GM21390 (cell line): ENCODE measurements around the gene OGFOD3.
"Not testable (repeated sequence)": the region's sequence is repeated elsewhere in the genome, so short reads cannot be mapped to it uniquely, and the experiment has no call there.

Experiments
- ATAC-seq: cut with Tn5 transposase; IDR thresholded peaks from one replicate; pipeline ENCODE4 v1.9.1; 2021; ENCODE audit not compliant: unreplicated experiment

Gene OGFOD3

DNA sequence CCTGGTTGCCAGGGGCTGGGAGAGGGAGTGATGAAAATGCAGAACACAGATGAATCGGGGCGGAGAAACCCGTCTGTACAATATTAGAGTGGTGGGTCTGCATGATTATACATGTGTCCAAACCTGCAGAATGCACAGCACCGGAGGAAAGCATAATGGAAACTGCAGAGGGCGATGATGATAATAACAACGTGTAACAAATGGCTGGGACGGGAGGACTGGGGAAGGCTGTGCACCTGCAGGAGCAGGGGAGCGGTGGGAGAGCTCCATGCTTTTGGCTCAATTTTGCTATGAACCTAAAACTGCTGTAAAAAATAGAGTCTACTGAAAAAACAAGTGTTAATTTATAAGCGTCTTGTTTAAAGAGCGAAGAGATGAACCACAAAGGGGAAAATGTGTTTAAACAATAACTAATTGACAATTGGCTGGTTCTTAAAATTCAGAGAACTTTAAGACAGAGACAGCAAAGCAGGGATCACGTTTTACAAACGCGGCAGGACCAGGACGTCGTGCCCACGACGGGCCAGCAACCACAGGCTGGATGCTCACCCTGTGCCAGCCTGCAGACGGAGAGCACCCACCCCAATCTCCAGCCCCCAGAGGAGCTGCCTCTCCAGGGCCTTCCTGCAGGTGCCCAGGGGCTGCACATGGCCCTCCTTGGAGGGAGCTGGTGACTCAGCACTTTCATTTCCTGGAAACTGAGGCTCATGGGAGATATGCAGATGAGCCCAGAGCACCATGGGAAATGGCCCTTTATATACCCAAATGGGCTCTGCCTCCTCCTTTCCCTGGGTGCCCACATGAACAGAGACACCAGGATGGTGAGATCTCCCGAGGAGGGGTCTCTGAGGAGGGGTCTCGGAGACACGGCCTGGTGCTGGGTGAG lies 59.7 kb downstream of the OGFOD3 start, which contains the start of gene TEX19:
TEX19 (plus strand) TSS at position 783 of the 886 bp plus-strand sequence. CDS start 2,904 bp downstream, outside the sequence.
- ATAC-seq: no peak

GRCh38 chr17:82357394-82357793 lies 61.0 kb downstream of the OGFOD3 start:
- no peak for ATAC-seq

DNA sequence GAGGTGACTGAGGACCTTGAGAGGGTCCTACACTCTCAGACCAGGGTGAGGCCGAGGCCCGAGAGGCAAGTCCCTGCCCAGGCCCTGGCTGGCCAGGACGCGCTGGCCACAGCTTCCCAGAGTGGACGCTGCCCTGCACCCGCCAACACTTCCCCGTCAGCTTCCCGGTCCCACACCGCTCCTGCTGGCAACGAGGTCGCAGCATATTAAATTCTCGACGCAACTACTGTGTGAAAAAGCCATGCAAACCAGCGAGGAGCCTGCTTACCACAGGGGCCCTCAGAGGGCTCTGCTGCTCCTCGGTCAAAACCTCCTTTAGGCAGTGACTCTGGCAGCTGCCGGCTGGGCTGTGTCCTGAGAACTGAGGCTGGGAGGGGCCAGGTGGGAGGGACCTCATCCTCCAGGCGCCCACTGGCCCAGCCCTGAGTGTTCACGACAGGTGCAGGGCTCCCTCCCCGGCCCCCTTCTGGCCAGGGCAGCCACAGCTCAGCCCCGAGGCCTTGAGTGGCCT lies 61.5 kb downstream of the OGFOD3 start:
- no peak for ATAC-seq

GRCh38 chr17:82355770-82356427 lies 62.5 kb downstream of the OGFOD3 start:
- no peak for ATAC-seq

DNA sequence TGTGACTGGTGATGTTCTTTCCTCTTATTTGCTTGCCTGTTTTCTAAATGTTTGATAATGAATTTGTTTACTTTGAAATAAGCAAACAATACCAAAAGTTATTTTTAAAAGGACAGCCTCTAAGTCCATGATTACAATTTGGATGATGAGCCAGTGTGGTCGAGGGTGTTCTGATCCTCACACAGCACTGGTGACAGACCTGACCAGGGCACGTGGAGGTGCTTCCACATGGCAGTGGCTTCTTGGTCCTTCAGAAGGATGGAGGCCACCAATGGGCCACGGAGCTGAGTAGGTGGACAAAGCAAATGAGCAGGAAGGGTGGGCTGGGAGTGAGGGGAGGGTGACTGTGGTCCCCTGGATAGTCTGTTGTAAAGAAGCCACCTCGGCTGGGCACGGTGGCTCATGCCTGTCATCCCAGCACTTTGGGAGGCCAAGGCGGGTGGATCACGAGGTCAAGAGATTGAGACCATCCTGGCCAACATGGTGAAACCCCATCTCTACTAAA lies 63.5 kb downstream of the OGFOD3 start:
- no peak for ATAC-seq

DNA sequence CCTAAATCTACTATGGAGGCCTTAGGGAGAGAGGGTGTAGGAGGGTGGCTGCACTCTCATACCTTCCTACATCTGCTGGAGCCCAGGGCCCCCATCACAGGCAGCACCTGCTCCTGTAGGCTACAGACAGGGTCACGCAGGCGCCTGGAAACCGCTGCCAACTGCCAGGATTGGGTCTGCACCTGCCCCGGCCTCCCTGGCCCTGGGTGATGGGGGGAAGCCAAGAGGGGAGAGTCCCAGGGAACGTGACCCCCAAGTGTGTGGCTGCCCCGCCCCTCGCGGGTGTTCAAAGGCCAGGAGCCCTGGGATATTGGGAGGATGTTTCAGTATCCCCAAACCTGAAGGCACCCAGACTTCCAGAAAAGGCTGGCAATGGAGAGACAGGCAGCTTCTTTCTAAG lies 64.9 kb downstream of the OGFOD3 start:
- ATAC-seq: no peak

DNA sequence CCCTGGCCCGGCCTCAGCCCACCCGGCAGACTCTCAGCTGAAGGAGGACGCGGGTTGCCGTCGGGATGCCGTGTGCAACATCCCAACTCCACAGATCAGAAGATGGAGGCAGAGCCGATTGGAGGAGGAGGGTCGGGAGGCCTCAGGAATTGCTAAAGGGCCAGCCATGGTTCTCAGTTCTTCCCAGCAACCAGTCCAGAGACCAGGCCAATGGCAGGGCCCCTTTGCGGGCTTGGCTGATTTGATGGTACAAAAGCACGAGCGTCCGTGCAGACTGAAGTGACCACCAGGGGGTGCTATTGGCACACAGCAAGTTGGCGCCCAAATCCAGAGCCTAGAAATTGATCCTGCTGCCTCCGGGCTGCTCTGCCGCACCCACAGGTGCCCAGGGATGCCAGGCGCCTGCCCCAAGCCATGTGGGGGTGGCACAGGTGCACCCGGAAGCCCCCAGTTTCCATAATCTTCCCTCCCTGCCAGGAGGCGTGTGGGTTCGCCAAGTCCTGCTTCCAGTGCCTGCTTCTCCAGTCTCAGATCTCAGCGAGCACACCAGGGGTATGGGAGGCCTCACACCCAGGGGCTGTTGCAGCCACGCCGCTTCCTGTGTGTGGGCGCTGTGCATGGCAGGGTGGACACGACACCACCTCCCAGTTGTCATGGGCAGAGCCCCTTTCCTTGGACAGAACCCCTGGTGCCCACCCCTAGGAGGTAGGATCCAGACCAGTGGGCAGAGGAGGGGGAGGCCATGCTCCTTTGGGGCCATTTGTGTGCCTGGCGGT lies 66.5 kb downstream of the OGFOD3 start:
- no peak for ATAC-seq

GRCh38 chr17:82351254-82351712 lies 67.1 kb downstream of the OGFOD3 start:
- no peak for ATAC-seq

GRCh38 chr17:82350182-82351030 lies 68.0 kb downstream of the OGFOD3 start:
- no peak for ATAC-seq

DNA sequence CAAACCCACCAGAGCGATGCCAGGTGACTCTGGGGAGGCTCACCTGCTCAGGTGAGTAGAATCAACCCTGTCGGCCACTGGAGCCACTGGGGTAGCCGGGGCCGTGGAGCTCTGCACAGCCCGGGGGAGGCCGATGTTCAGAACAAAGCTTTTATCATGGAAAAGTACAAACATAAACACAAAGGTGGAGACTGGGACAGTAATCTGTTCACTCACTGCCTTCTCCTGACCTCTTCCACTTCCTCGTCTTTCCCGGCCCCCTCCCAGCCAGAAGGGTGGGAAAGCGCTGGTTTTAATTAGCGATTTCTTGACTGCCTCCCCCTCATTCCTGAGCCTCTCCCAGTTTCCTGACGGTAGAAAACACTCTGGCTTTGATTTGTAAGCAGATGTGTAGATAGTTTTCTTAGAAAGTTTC lies 69.1 kb downstream of the OGFOD3 start:
- no peak for ATAC-seq

DNA sequence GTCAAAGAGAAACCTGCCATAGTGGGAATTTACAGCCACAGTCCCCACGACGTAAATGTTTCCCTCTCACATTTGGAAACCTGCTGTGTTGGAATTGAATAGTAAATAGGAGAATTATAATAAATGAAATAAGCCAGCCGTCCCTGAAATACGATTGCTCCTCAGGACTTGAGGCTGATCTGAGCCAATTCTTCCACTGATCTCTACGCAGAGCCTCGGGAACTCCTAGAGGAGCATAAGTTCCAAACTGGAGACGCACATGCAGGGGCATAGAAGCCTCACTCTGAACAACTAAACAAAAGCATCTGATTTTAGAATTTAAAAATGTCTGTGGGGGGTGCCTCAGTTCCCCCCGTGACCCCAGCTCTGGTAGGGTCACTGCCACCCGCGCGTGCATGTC lies 69.5 kb downstream of the OGFOD3 start:
- no peak for ATAC-seq

DNA sequence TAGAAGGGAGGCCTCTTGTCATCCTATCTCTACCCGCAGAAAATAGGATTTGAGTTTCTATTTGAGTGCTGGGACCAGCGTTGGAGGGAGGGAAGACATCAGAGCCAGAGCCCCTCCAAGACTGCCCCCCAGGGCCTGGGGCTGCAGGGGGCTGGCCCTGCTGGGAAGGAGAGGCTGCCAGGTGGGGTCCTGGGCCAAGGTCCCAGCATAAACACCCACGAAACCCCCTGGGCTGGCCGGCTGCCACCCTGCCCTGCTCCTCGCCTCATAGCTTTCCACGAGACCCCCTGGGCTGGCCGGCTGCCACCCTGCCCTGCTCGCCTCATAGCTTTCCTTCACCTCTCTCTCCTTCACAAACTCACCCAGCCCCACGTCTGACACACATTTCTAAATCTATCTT lies 70.0 kb downstream of the OGFOD3 start:
- no peak for ATAC-seq

GRCh38 chr17:82347994-82348393 lies 70.4 kb downstream of the OGFOD3 start:
- ATAC-seq: not testable (repeated sequence)

DNA sequence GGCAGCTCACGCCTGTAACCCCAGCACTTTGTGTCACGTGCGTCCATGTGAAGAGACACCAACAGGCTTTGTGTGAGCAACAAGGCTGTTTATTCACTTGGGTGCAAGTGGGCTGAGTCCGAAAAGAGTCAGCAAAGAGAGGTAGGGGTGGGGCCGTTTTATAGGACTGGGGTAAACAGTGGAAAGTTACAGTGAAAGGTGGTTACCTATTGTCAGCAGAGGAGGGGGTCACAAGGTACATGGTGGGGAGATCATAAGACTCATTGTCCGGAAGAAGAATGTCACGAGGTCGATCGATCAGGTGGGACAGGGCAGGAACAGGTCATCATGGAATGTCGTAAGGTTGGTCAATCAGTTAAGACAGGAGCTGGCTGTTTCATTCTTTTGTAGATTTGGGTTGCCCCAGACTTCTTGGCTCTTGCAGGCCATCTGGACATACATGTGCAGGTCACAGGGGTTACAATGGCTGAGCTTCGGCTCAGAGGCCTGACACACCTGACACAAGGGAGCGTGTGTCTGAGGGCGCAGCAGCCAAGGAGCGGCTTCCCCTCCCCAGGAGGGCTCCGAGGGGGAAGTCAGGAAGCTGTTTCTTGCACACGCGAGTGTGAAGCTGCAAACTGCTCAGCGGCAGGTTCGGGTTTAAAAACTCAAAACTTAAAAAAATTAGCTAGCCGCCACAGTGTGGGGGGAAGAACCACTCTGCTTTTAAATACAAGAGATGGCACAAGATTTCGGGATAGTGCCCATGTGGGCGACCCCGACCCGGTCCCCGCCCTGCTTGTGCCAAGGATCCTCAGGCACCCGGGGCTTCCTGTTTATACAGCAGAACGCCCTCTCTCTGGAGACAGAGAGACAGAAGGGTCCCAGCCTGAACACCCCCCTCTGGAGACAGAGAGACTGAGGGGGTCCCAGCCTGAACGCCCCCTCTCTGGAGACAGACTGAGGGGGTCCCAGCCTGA lies 71.8 kb downstream of the OGFOD3 start:
- no peak for ATAC-seq

- no peak for ATAC-seq
These were observed 73.0 kb downstream of the OGFOD3 start for GRCh38 chr17:82345151-82345976.

DNA sequence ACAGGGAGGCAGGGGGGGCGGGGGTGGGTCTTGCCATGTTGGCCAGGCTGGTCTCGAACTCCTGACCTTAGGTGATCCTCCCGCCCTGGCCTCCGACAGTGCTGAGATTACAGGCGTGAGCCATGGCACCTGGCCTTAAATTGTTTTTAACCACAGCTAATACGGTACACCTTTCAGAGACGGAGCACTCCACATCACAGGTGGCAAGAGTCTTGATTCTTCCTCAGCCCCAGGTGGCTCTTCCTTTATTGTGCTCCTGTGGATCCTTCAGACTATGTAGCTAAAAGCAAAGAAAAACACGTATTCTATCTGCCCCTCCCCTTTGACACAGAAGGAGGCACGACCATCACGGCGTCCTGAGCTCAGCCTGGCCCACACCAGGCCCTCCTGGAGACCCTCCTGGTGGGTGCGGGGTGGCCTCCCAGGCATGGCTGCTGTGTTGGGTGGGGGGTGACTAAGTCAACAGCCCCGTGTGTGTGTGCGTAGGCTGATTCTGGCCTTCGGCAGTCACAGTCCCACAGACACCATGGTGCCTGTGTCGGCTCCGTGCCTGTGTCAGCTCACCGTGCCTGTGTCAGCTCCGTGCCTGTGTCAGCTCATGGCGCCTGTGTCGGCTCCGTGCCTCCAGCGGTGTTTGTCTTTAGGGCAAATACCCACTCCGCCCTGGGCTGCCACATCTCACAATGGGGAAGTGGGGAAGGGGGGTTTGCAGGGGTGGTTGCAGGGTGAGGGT lies 74.0 kb downstream of the OGFOD3 start:
- ATAC-seq: no peak

- ATAC-seq: no peak
These were observed 74.8 kb downstream of the OGFOD3 start for GRCh38 chr17:82343560-82343959.
